AG04450 (cell line): ENCODE results near the gene SPDYE2B. TPM values are rescaled to one million over a fixed set of nuclear protein-coding genes. Genes with fewer than 3 reads are reported as not detected.
"Not testable (repeated sequence)": the region's sequence is repeated elsewhere in the genome, so short reads cannot be mapped to it uniquely, and the experiment has no call there.

Source experiments
- CTCF ChIA-PET: fragments of 300-600, 350-600 bp; formaldehyde crosslinking; extraction: SDS; loops from one replicate; lab custom pipeline; 2022; ENCODE audit warnings: antibody characterized with exemption, inconsistent platforms; lab: Charles Lee
- POLR2A ChIA-PET: fragments of 350-600 bp; formaldehyde crosslinking; extraction: SDS; loops from one replicate; lab custom pipeline; 2021; ENCODE audit warnings: antibody characterized with exemption, inconsistent platforms; lab: Yijun Ruan, JAX
- DNase-seq: peaks from one replicate; pipeline ENCODE4 v3.0.0-alpha.2; 2011; ENCODE audit warnings: low read depth, low spot score
- H3K27ac ChIP-seq: one replicate; pipeline ENCODE4 v1.5.1; 2012; ENCODE audit warnings: low read depth, low read length, control low read depth
- H3K27me3 ChIP-seq: one replicate; pipeline ENCODE4 v1.6.0; 2012; ENCODE audit warnings: low read length; ENCODE audit not compliant: control insufficient read depth, insufficient read depth
- H3K4me3 ChIP-seq: 2 replicates; pipeline ENCODE4 v1.5.1; 2011; ENCODE audit warnings: mild to moderate bottlenecking, low read depth, low read length, control low read depth
- H3K9me3 ChIP-seq: 2 replicates; pipeline ENCODE4 v1.5.1; 2012; ENCODE audit warnings: low read length; ENCODE audit not compliant: control insufficient read depth, insufficient read depth
- polyA plus RNA-seq: library from polyadenylated mRNA; depleted of rRNA; stranded (reverse); fragments of >200 nt; gene quantifications from 2 replicates; pipeline ENCODE4 v1.2.3, GENCODE V29; 2011

SPDYE2B gene
- polyA plus RNA-seq, 1 experiment: not detected

- CTCF ChIA-PET, H3K27ac ChIP-seq, DNase-seq, H3K27me3 ChIP-seq, H3K9me3 ChIP-seq, H3K4me3 ChIP-seq, POLR2A ChIA-PET: not testable (repeated sequence)
Measured at GRCh38 chr7:102664765-102665164, 14.6 kb downstream of the SPDYE2B start.

- H3K27me3 ChIP-seq, CTCF ChIA-PET, POLR2A ChIA-PET, DNase-seq, H3K9me3 ChIP-seq, H3K4me3 ChIP-seq, H3K27ac ChIP-seq: not testable (repeated sequence)
Measured at GRCh38 chr7:102666850-102667249, 16.7 kb downstream of the SPDYE2B start.

GRCh38 chr7:102667523-102667922, 17.4 kb downstream of the SPDYE2B start:
- H3K27ac ChIP-seq, H3K9me3 ChIP-seq, POLR2A ChIA-PET, H3K4me3 ChIP-seq, DNase-seq, H3K27me3 ChIP-seq, CTCF ChIA-PET: not testable (repeated sequence)

GRCh38 chr7:102671166-102671955, 21.2 kb downstream of the SPDYE2B start, which contains the start of gene POLR2J2:
Gene POLR2J2, minus strand, starts transcription at chr7:102671663. Its CDS starts 62 bp downstream, at chr7:102671601.
- H3K27me3 ChIP-seq, POLR2A ChIA-PET, H3K9me3 ChIP-seq, DNase-seq, H3K27ac ChIP-seq: not testable (repeated sequence)
- CTCF ChIA-PET: interaction anchor here (0.6 kb wide), 1 partner anchor 99 kb away, joined by 3 read pairs; no protein-coding TSS in a partner anchor
- H3K4me3 ChIP-seq: peak within 1 kb of the TSS; percentile 55

- CTCF ChIA-PET: interaction anchor here (0.6 kb wide), 1 partner anchor 99 kb away, joined by 3 read pairs; no protein-coding TSS in a partner anchor
- POLR2A ChIA-PET, H3K27ac ChIP-seq, H3K4me3 ChIP-seq, H3K27me3 ChIP-seq, H3K9me3 ChIP-seq, DNase-seq: not testable (repeated sequence)
Measured at GRCh38 chr7:102671956-102672307, 21.8 kb downstream of the SPDYE2B start.

- H3K27me3 ChIP-seq, POLR2A ChIA-PET, H3K4me3 ChIP-seq, DNase-seq, H3K9me3 ChIP-seq, CTCF ChIA-PET, H3K27ac ChIP-seq: not testable (repeated sequence)
Measured at GRCh38 chr7:102673447-102674067, 23.4 kb downstream of the SPDYE2B start.

- H3K27me3 ChIP-seq, H3K4me3 ChIP-seq, H3K9me3 ChIP-seq, CTCF ChIA-PET, DNase-seq, H3K27ac ChIP-seq, POLR2A ChIA-PET: not testable (repeated sequence)
Measured at GRCh38 chr7:102675545-102675944, 25.4 kb downstream of the SPDYE2B start.

- H3K4me3 ChIP-seq, H3K27ac ChIP-seq, H3K9me3 ChIP-seq, H3K27me3 ChIP-seq, CTCF ChIA-PET, POLR2A ChIA-PET, DNase-seq: not testable (repeated sequence)
Measured at GRCh38 chr7:102680780-102681179, 30.7 kb downstream of the SPDYE2B start.

- CTCF ChIA-PET, DNase-seq, H3K9me3 ChIP-seq, H3K27me3 ChIP-seq, H3K27ac ChIP-seq, H3K4me3 ChIP-seq, POLR2A ChIA-PET: not testable (repeated sequence)
Measured at GRCh38 chr7:102682560-102682959, 32.4 kb downstream of the SPDYE2B start.

GRCh38 chr7:102688299-102689036, 38.3 kb downstream of the SPDYE2B start:
- CTCF ChIA-PET, POLR2A ChIA-PET: not testable (repeated sequence)

GRCh38 chr7:102689436-102690282, 39.5 kb downstream of the SPDYE2B start:
- H3K27ac ChIP-seq, H3K27me3 ChIP-seq, CTCF ChIA-PET, DNase-seq, H3K9me3 ChIP-seq, POLR2A ChIA-PET: not testable (repeated sequence)
- 0 out of 2 replicates have a peak overlapping the region, but pooled peaks have one; percentile 10 for H3K4me3 ChIP-seq

More at GRCh38 chr7:102688299-102689036, 38.3 kb downstream of the SPDYE2B start:
- not testable (repeated sequence) for DNase-seq, H3K27me3 ChIP-seq, H3K9me3 ChIP-seq, H3K4me3 ChIP-seq, H3K27ac ChIP-seq
